ENCODE data around the gene PPP1R37.

DNA sequence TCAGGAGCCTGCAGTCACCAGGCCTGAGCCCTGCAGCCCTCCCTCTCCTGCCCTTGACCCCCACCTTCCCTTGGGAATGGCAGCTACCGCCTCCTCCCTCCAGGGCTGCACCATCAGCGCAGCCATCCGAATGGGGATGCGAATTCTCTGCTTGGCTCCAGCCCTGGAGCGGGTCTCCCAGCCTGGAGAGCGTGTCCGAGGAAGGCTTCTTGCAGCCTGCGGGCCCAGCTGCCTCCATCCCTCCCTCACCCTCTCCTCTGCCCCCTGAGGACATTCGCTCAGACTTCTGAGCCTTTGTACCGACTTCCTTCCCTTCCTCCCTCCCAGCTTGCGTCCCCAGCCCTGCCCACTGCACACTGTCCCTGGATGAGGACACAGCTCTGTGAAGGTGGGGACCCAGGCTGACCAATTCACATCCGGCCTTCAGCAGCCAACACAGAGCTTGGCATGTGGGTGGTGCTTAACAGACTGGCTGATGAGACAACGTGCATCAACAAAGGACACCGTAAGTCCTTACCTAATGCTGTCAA, 73.8 kb downstream of the PPP1R37 start:
- TF ChIP-seq POLR2AphosphoS5 (IDR thresholded peaks at IDR 0.05; ENCODE audit: low read depth, low read length) (no peak), FOXP2 (optimal IDR thresholded peaks at IDR 0.05; ENCODE audit: borderline replicate concordance, extremely low read depth, extremely low read length, insufficient read depth) (peak; percentile 48), REST (IDR thresholded peaks at IDR 0.05; ENCODE audit: insufficient read depth in 1 of 2, low read depth in 2 of 2, low read length in 2 of 2) (no peak)
